DMS53 treated with DMSO at 0.1 percent for 48 hours (cell line): Measurements from ENCODE around the gene REPS2.

Source experiments
- DNase-seq: peaks from one replicate; lab custom pipeline; 2025; ENCODE audit not compliant: unreplicated experiment; lab: John Stamatoyannopoulos, UW

REPS2 gene

GRCh38 chrX:17078031-17078720 lies 131.7 kb downstream of the REPS2 start:
- no peak for DNase-seq

DNA sequence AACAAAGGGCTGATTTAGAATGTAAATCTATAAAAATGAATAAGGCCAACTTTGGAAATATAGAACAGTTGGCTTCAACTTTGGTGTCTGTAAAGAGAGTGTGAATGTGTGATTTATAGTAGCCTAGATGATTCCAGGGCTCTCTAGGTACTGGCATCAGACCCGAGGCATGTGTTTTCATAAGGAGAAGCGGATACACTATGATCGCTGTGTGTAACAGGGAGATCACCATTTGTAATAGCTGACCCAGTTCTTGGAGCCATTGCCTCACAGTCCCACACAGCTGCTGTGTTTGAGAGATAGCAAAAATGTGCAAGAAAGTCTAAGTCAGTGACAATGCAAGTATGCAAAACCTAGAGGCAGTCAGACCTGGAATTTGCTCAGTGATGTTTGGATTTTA lies 135.1 kb downstream of the REPS2 start:
- DNase-seq = no peak

DNA sequence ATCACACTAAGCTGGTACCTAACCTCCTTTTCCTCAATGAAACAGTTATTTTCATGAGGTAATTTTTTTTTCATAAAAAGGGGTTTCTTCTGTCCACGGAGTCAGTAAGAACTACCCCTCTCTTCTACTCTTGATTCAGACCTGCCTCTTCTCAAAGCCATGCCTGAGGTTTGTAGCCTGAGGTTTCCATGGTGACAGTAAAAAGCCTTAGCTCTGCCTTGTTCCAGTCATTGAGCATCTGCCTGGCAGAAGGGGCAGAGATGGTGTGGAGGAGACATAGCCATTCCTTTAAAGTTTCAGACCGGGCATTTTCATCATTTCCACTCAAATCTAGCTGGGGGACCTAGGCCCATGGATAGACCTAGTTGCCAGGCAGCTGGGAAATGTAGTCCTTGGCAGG lies 135.5 kb downstream of the REPS2 start:
- no peak for DNase-seq

GRCh38 chrX:17082831-17083230 lies 136.4 kb downstream of the REPS2 start:
- peak; percentile 46 for DNase-seq

DNA sequence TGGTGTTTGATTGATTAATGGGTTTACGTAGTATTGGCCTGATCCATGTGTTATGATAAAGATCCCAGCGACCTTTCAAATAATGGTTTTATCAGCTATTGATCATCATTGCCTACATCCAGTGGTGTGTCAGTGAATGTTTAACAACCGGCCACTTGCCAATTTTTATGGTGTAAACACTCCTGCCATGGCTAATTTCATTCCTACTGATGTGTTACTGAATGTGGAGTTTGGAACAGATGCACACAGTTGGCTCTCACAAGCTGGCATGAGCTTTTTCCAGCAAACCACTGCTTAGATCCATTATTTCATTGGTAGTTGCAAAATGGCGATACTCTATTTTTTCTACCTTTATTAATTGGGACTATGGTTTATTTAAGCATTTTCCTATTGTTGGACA lies 139.9 kb downstream of the REPS2 start:
- no peak for DNase-seq

- no peak for DNase-seq
Observed at GRCh38 chrX:17095161-17095560, 148.7 kb downstream of the REPS2 start.

DNA sequence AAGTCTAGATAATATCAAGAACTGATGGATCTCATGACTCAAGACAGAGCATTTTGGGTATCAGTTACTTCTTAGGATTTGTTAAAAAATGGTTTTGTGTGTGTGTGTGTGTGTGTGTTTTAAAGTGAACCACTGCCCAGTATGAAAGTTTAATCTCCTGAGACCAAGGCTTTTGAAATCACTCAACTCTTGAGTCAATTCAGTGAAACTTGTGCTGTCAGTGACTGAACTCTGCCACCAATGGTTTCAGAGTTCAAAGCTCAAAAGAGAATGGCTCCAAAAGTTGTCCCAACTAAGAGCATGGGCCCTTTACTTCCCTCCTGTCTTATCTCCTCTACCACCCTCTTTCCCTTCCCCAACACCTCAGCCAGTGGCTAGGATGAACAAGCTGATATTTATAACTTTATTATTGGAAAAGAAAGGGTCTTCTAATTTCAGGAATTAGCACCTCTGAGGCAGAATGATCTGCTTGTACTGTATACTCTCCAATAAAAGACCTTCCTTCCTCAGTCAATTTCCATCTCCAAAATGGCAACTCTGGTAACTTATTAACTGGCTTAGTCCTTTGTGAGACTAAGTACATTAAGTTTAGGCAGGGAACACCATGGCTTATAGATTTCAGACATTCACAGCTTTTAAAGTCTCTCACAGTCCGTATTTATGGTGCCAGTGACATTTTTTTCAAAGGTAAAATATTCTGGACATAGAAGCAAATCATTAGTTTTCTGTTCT lies 152.2 kb downstream of the REPS2 start:
- no peak for DNase-seq

DNA sequence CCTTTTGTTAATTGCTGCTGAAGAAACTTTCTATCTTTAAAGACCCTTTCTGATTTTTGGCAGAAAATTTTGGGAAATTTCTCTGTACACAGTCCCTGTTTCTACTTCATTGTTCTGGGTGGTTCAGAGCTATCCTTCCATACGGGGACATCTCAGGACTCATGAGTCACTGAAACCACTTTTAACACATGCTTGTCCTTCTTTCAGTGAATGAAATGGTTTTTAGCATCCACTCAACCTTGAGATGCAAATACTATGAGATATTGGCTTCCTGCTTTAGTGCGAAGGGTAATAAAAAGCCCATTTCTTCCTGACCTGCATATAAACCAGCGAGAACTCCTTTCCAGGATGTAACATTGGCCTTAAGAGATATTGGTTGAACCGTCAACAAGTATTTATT lies 158.0 kb downstream of the REPS2 start:
- no peak for DNase-seq

GRCh38 chrX:17120816-17121215 lies 174.4 kb downstream of the REPS2 start:
- DNase-seq = no peak

- DNase-seq = no peak
Observed at GRCh38 chrX:17154001-17154400, 207.5 kb downstream of the REPS2 start.

GRCh38 chrX:17160975-17161374 lies 214.5 kb downstream of the REPS2 start:
- DNase-seq = no peak

DNA sequence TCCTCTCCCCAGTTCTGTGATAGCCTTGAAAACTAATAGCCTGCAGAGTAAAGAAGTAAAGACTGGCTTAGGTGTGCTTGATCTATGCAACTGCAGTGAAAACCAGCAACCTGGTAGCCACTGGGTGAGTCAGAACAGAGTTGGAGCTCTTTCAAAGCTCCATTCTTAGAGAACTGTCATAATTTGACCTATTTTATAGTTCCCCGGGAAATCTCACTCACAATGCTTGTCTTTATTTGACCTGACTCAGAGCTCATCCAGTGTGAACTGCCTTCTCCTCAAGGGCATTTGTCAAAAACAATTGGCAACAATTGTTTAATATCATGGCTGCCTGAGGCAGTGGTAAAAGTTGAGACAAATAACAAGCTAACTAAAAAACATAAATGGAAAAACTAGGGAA lies 215.5 kb downstream of the REPS2 start:
- DNase-seq = no peak

DNA sequence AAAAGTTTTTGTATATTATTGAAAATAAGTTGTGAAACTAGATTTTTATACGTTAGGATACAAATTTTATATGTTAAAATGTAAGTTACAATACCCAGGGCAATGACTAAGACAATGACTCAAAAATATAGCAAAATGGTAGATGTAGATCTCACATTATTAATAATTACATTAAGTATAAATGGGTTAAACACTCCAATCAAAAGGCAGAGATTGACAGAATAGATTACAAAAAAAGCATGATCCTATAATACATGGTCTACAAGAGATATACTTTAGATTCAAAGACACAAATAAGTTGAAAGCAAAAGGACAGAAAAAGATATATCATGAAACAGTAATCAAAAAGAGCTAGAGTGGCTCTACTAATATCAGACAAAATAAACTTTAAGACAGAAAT lies 217.6 kb downstream of the REPS2 start:
- DNase-seq = no peak

GRCh38 chrX:17164941-17165340 lies 218.5 kb downstream of the REPS2 start:
- DNase-seq = no peak

GRCh38 chrX:17167915-17168314 lies 221.5 kb downstream of the REPS2 start:
- DNase-seq = no peak

GRCh38 chrX:17170973-17171372 lies 224.5 kb downstream of the REPS2 start:
- no peak for DNase-seq

- DNase-seq = no peak
Observed at GRCh38 chrX:17174671-17175070, 228.2 kb downstream of the REPS2 start.

GRCh38 chrX:17182317-17182716 lies 235.9 kb downstream of the REPS2 start:
- no peak for DNase-seq

DNA sequence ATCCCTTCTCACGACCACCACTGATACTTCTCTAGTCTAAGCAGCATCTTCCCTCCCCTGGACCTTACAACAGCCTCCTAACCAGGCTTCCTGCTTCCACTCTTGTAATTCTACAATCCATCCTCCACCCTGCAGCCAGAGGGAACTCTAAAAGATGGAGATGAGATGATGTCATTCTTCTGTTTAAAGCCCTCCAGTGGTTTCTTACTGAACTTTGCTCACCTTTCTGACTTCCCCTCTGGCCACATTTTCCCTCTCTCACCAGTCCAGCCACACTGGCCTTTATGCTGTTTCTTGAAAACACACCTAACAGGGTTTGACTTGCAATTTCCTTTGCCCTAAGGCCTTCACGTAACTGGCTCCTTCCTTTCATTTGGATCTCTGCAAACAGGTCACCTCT lies 237.1 kb downstream of the REPS2 start:
- no peak for DNase-seq

- DNase-seq = no peak
Observed at GRCh38 chrX:17185431-17185830, 239.0 kb downstream of the REPS2 start.

GRCh38 chrX:17187136-17187756 lies 240.8 kb downstream of the REPS2 start:
- no peak for DNase-seq

GRCh38 chrX:17192106-17192505 lies 245.6 kb downstream of the REPS2 start:
- no peak for DNase-seq
